GM21737 (cell line): ENCODE results near the gene ANKS4B.
"Not testable (repeated sequence)": the region's sequence is repeated elsewhere in the genome, so short reads cannot be mapped to it uniquely, and the experiment has no call there.

Experiments used
- ATAC-seq: cut with Tn5 transposase; IDR thresholded peaks from one replicate; pipeline ENCODE4 v1.9.1; 2021; ENCODE audit warnings: mild to moderate bottlenecking, moderate library complexity; ENCODE audit not compliant: unreplicated experiment

The ANKS4B gene

DNA sequence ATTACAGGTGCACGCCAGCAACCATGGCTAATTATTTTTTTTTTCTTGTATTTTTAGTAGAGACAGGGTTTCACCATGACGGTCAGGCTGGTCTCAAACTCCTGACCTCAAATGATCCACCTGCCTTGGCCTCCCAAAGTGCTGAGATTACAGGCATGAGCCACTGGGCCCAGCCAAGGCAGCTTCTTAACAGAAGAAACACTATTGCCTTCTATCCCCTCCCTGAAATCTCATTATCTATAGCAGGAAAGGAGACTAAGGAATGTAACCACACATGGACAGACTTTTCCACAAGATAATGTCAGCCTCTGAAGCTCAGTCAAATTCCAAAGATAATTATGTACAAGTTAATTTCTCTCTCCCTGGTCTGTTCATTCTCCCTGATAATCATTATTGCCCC lies 16.4 kb upstream of the ANKS4B start:
- ATAC-seq: no peak

- ATAC-seq: no peak
Observed at GRCh38 chr16:21218153-21218552, 15.3 kb upstream of the ANKS4B start.

DNA sequence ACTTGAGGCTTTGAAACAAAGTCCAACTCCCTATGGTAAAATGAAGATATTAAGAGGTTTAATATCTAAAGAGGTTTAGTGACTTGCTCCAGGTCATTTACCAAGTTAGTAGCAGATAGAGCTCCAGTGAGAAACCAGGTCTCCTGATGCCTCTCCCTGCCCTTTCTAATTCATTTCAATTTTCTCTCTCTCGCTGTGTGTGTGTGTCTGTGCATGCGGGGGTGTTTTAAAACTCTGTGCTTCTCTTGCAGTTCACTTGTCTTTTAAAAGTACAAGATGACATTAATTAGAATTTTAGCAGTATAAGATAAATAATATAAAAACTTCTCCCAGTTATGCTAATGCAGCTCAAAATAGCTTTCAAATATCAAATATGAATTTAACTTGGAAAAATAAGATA lies 13.9 kb upstream of the ANKS4B start:
- ATAC-seq: no peak

DNA sequence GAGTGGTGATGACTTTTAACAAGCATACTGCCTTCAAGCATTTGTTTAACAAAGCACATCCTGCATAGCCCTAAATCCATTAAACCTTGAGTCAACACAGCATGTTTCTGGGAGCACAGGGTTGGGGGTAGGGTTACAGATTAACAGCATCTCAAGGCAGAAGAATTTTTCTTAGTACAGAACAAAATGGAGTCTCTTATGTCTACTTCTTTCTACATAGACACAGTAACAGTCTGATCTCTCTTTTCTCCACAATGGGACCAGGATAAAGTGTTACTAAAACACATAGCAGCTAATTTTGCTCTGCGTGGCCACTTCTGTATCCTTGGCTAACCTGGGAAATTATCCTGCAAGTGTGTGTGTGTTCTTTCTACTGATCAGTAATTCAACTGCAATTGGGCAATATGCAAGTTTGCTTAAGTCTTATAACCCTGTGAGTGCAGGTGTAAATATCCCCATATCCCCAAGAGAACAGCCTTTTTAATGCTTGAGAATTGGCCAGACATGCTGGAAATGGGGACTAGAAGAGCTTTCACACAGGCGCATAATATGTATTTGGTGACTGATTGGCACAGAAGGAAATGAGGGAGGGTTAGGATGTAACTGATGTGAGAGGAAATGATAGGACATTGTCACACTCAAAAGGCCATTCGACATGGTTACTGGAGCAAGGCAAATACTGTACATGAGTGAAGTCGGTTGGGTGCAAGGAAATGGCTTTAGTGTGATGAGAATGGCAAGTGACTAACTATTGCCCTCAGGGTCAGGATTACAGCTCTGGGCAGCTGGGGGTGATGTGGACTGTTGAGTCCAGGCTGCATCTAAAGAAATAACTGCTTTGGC lies 10.8 kb upstream of the ANKS4B start:
- ATAC-seq: no peak

GRCh38 chr16:21223787-21224186 lies 9.7 kb upstream of the ANKS4B start:
- ATAC-seq: no peak

DNA sequence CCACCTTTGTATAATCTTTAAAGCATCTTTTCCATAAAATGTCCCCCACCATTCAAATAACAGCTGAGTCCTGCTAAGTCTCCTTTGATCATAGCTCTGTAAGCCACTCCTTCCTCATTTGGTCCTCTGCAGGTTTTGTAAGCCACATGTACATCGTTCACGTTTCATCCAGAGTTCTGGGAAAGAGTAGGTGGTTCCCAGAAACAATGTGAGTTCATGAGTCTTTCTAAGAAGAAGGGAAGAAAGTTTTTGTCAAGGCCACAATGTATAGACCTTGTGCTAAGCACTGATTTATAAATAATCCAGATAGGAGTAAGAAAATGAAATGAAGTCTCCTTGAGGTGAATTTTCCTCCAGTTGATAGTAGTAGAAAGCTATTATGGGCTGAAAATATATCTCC lies 8.7 kb upstream of the ANKS4B start:
- no peak for ATAC-seq

DNA sequence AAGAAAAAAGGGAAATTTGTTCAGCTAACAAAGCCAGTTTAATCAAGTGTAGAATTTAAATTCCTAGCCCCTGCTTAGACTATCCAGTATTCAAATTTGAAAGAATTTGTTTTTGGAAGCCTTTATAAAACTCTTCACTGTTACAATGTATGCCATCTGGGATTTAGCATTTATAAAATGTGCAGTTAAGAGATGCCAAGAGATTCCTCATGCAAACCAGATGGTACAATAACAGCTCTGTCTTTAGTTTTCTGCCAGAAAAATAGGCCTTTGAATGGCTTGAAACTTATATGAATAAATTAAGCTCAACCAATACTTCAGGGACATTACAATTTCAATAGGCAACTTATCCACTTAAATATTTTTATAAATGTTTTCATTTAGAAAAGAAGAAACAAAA lies 6.8 kb upstream of the ANKS4B start:
- no peak for ATAC-seq

- ATAC-seq: no peak
Observed at GRCh38 chr16:21227866-21228265, 5.6 kb upstream of the ANKS4B start.

GRCh38 chr16:21228361-21228872 lies 5.1 kb upstream of the ANKS4B start:
- ATAC-seq: no peak

GRCh38 chr16:21233045-21233520 lies 416 bp upstream of the ANKS4B start:
- no peak for ATAC-seq

DNA sequence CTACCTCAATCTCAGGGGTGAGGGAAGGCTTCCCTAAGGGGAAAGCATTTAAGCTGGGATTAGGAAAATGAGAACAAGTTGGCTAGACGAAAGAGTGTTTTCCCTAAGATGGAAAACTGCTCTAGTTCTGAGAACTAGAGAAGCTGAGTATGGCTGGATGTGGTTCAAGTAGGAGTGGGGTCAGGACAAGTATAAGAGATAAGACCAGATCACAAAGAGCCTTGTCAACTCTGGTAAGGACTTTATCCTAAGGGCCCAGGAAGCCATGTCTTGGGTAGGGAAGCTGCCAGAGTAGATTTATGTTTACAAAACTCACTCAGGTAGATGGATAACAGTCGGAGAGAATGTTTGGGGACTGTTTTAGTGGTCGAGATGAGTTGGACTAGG lies 1.7 kb downstream of the ANKS4B start:
- ATAC-seq: no peak

- no peak for ATAC-seq
Observed at GRCh38 chr16:21236831-21237230, 3.3 kb downstream of the ANKS4B start.

DNA sequence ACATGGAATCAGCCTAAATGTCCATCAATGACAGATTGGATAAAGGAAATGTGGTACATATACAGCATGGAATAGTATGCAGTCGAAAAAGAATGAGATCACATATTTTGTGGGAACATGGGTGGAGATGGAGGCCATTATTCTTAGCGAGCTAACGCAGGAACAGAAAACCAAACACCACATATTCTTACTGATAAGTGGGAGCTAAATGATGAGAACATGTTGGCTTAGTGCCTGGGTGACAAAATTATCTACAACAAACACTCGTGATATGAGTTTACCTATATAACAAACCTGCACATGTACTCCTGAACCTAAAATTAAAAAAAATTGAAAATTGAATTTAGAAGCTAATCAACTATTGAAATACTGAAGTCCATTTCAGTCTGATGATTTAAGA lies 6.1 kb downstream of the ANKS4B start:
- no peak for ATAC-seq

- no peak for ATAC-seq
Observed at GRCh38 chr16:21242756-21243155, 9.3 kb downstream of the ANKS4B start.

DNA sequence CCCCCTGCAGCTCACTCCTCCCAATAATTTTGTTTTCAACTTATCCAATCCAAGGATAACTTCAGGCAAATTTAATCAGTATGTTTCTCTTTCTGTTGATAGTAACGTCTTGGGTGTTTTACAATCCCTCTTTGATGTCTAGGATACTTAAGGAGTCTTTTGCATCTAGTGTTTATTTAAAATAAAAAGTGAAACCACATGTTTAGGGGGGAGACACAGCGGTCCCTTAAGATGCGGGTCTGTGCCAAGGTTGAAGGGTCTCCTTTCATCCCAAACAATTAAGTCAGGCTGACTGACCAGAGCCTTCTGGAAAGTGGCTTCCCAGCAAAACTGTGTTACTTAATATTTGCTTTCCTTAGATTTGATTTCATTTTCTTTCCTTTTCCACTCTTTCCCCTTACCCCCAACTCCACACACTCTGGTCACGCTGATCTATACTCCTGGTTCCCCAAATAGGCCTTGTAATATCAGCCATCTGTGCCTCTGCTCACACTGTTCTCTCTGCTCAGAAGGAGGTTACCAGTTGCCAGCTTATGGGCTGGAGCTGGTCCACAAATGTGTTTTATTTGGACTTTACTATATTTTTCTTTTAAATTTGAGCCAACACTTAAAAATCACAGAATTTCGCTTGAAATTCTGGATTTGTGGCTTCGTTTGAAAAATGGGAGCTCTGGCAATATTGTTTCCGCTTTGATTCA lies 11.2 kb downstream of the ANKS4B start:
- ATAC-seq: no peak

- not testable (repeated sequence) for ATAC-seq
Observed at GRCh38 chr16:21248179-21248578, 14.7 kb downstream of the ANKS4B start.

GRCh38 chr16:21250072-21250923 lies 16.8 kb downstream of the ANKS4B start:
- ATAC-seq: no peak

DNA sequence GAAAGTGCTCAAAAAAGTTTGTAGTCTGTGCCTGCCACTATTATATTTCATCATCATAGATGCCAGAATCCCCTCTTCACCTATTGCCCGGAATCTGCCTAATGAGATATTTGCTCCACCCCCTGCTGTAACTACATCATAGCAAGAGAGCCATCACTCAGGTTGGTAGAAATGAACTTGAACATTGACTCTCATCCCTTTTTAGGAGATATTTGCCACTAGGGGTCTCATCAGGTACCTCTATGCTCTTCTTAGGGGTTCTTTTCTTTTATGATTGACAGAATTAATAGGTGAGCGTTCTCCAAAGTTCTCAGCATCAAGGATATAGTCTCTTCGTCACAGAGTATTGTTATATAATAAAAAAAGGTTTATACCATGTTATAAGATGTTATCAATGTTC lies 20.0 kb downstream of the ANKS4B start:
- ATAC-seq: no peak

- ATAC-seq: no peak
Observed at GRCh38 chr16:21256636-21257035, 23.1 kb downstream of the ANKS4B start.

DNA sequence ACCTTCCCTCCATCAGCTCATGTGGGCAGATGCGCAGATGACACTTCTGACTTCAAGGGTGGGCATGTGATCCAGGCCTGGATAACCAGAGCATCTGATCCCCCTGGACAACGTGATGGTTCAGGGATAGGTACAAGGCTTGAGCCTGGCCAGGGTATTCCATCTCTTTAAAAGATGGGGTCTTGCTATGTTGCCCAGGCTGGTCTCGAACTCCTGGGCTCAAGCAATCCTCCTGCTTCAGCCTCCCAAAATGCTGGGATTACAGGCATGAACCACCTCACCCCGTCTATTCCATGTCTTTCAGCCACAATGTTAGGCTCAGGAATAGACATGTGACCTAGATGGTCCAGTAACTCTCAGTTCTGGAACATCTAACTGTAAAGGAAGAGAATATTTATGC lies 23.8 kb downstream of the ANKS4B start:
- ATAC-seq: no peak
